ENCODE results near the gene NEDD9.

Gene NEDD9

DNA sequence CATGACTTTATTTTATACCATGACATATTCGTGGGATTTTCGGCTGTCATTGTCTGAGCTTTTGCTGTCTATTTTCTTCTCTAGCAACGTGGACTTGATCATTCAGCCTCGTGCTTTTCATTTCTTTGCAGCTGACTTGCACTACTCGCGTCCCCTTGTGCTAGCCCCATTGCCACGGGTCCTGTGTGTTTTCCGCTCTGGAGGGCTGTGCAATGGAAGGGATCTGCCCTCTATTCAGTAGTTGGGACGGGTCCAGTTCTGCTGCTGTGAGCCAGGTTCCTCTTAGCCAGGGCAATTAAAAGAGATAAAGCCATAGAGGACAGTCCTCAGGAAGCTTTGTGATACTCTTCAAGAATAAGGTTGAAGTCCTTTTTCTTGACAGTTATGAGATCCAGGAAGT, 17.6 kb downstream of the NEDD9 start:
- DNase-seq (ENCODE audit: low read depth in 1 of 2, low spot score in 1 of 2), result no peak
- Histone ChIP-seq H3K4me3 (replicated peaks; ENCODE audit: insufficient read depth, low read length) (no peak overlapping the region), H3K27me3 (ENCODE audit: insufficient read depth, poor library complexity, severe bottlenecking) (no peaks in the 10 kb centered on the region), H3K27ac (replicated peaks) (no peak overlapping the region)
- TF ChIP-seq, protein P1, sequence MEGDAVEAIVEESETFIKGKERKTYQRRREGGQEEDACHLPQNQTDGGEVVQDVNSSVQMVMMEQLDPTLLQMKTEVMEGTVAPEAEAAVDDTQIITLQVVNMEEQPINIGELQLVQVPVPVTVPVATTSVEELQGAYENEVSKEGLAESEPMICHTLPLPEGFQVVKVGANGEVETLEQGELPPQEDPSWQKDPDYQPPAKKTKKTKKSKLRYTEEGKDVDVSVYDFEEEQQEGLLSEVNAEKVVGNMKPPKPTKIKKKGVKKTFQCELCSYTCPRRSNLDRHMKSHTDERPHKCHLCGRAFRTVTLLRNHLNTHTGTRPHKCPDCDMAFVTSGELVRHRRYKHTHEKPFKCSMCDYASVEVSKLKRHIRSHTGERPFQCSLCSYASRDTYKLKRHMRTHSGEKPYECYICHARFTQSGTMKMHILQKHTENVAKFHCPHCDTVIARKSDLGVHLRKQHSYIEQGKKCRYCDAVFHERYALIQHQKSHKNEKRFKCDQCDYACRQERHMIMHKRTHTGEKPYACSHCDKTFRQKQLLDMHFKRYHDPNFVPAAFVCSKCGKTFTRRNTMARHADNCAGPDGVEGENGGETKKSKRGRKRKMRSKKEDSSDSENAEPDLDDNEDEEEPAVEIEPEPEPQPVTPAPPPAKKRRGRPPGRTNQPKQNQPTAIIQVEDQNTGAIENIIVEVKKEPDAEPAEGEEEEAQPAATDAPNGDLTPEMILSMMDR (IDR thresholded peaks at IDR 0.05; ENCODE audit: insufficient read depth, low read length), result no peak
- TF ChIP-seq, protein P2, sequence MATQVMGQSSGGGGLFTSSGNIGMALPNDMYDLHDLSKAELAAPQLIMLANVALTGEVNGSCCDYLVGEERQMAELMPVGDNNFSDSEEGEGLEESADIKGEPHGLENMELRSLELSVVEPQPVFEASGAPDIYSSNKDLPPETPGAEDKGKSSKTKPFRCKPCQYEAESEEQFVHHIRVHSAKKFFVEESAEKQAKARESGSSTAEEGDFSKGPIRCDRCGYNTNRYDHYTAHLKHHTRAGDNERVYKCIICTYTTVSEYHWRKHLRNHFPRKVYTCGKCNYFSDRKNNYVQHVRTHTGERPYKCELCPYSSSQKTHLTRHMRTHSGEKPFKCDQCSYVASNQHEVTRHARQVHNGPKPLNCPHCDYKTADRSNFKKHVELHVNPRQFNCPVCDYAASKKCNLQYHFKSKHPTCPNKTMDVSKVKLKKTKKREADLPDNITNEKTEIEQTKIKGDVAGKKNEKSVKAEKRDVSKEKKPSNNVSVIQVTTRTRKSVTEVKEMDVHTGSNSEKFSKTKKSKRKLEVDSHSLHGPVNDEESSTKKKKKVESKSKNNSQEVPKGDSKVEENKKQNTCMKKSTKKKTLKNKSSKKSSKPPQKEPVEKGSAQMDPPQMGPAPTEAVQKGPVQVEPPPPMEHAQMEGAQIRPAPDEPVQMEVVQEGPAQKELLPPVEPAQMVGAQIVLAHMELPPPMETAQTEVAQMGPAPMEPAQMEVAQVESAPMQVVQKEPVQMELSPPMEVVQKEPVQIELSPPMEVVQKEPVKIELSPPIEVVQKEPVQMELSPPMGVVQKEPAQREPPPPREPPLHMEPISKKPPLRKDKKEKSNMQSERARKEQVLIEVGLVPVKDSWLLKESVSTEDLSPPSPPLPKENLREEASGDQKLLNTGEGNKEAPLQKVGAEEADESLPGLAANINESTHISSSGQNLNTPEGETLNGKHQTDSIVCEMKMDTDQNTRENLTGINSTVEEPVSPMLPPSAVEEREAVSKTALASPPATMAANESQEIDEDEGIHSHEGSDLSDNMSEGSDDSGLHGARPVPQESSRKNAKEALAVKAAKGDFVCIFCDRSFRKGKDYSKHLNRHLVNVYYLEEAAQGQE (IDR thresholded peaks at IDR 0.05; ENCODE audit: insufficient replicate concordance, low read depth), result no peak
- TF ChIP-seq SPI1 (IDR thresholded peaks at IDR 0.05; ENCODE audit: borderline replicate concordance, low read depth) (no peak), GABPA (IDR thresholded peaks at IDR 0.05; ENCODE audit: low read depth) (no peak), POLR2AphosphoS5 (IDR thresholded peaks at IDR 0.05; ENCODE audit: low read depth) (no peak)

DNA sequence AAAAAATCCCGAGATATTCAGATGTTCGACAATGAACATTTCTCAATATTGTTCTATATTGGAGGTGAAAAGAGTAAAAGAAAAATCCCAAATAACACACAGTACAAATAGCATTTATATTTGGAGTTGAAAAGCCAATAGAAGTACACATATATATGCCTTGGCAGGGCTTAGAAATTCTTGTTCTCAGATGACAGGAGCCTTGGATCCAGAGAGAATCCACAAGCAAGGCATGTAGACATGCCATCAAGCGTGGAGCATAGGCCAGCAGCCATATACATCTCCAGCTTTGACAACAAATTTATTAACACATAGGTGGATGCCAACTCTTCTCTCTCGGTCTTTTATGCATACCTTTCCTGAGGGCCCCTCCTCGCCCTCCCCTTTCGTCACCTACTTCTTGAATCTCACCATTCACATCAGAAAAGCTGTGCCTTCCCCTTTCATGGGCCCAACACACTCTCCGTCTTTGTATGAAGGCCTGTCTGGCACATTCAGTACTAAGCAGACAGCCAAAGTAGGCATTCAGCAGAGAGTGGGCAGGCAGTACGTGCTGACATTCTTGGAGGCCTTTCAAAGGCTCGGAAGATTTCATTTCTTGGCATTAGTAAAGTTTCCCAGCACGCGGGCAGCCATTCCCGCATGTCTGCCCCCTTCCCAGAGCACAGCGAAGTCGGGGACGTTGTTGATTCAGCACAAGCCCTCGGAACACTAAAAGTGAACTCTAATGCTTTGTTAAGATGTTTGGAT, 18.2 kb downstream of the NEDD9 start:
- TF ChIP-seq GABPA (IDR thresholded peaks at IDR 0.05; ENCODE audit: low read depth), result no peak
- DNase-seq (ENCODE audit: low read depth in 1 of 2, low spot score in 1 of 2), result no peak
- Histone ChIP-seq H3K27ac (replicated peaks) (no peak overlapping the region), H3K27me3 (ENCODE audit: insufficient read depth, poor library complexity, severe bottlenecking) (no peaks in the 10 kb centered on the region), H3K4me3 (replicated peaks; ENCODE audit: insufficient read depth, low read length) (no peak overlapping the region)

DNA sequence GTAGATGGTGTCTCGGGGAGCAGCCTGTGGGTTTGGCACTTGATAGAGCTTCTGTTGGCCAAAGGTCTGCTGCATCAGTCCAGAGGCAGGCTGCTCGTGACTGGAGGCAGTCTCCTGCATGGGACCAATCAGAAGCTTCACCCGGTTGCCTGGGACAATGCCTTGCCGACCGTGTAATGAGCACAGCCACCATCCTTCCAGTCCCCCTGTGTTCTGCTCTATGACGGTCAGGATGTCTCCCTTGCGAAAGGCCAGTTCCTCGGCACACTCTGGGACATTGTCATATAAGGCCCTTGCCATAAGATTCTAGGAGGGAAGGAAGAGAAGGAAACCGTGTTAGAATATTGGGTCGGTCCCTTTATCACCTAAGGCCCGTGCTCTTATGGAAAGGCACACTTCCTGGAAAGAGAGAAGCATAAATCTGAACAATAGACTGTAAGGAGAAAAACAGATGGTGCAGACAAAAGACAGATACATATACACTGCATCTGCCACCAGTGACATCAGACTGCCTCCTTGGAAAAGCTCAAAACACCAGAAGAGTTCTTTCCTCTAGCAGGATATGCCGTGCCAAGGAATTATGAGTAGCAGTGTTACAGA, 18.9 kb downstream of the NEDD9 start:
- H3K27me3 ChIP-seq (ENCODE audit: insufficient read depth, poor library complexity, severe bottlenecking), result no peaks in the 10 kb centered on the region
- H3K4me3 ChIP-seq (replicated peaks; ENCODE audit: insufficient read depth, low read length), result no peak overlapping the region
- no peak for DNase-seq (ENCODE audit: low read depth in 1 of 2, low spot score in 1 of 2)
- no peak overlapping the region for H3K27ac ChIP-seq (replicated peaks)
- TF ChIP-seq, protein P2 (IDR thresholded peaks at IDR 0.05; ENCODE audit: insufficient replicate concordance, low read depth), result no peak
- TF ChIP-seq SPI1 (IDR thresholded peaks at IDR 0.05; ENCODE audit: borderline replicate concordance, low read depth) (no peak), POLR2AphosphoS5 (IDR thresholded peaks at IDR 0.05; ENCODE audit: low read depth) (no peak), GABPA (IDR thresholded peaks at IDR 0.05; ENCODE audit: low read depth) (no peak)
- TF ChIP-seq, protein P1 (IDR thresholded peaks at IDR 0.05; ENCODE audit: insufficient read depth, low read length), result no peak

DNA sequence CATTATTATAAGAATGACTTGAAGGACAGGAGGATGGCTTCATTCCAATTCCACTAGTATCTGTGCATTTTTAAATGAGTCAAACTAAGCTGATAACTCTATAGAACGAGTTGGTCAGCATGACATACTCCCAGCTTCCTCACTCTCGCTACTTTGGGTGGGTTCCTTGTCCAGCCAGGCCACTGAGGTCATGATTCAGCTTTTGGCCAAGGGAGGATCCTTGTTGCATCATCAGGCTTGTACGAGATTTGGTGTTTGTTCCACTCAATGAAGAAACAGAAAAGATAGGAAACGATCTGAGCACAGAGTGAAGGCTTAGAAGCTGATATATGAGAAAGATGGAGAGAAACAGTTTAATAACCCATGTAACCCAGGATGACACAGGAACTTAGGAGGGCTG, 19.8 kb downstream of the NEDD9 start:
- TF ChIP-seq POLR2AphosphoS5 (IDR thresholded peaks at IDR 0.05; ENCODE audit: low read depth) (no peak), GABPA (IDR thresholded peaks at IDR 0.05; ENCODE audit: low read depth) (no peak), SPI1 (IDR thresholded peaks at IDR 0.05; ENCODE audit: borderline replicate concordance, low read depth) (no peak)
- TF ChIP-seq, protein P2 (IDR thresholded peaks at IDR 0.05; ENCODE audit: insufficient replicate concordance, low read depth), result no peak
- TF ChIP-seq, protein P1 (IDR thresholded peaks at IDR 0.05; ENCODE audit: insufficient read depth, low read length), result no peak
- no peak overlapping the region for H3K4me3 ChIP-seq (replicated peaks; ENCODE audit: insufficient read depth, low read length)
- no peaks in the 10 kb centered on the region for H3K27me3 ChIP-seq (ENCODE audit: insufficient read depth, poor library complexity, severe bottlenecking)
- H3K27ac ChIP-seq (replicated peaks), result no peak overlapping the region
- DNase-seq (ENCODE audit: low read depth in 1 of 2, low spot score in 1 of 2), result no peak

Measured in HL-60 (cell line).